PC-9 (cell line): Measurements from ENCODE around the gene CTBP2. TPM values are rescaled to one million over a fixed set of nuclear protein-coding genes. Genes with fewer than 3 reads are reported as not detected.

Experiments used
- BruUV-seq: library from RNA; stranded (reverse); fragments of 400-500 nt; replicated peaks from 2 replicates; lab custom pipeline; 2021; lab: Mats Ljungman, UMichigan
- CTCF ChIA-PET: fragments of 300-600 bp; sonication (Branson Sonifier 250); formaldehyde crosslinking; loops from one replicate; lab custom pipeline; 2022; ENCODE audit warnings: antibody characterized with exemption; lab: Charles Lee
- POLR2A ChIA-PET: fragments of 300-600 bp; sonication (Branson Sonifier 250); formaldehyde crosslinking; loops from one replicate; lab custom pipeline; 2022; ENCODE audit warnings: antibody characterized with exemption; ENCODE audit not compliant: unreplicated experiment; lab: Charles Lee
- DNase-seq, 2 experiments: peaks; one replicate each; pipeline versions ENCODE4 v3.0.0 to v3.0.0-alpha.2; 2015 to 2022; ENCODE audit warnings: mixed read lengths in 1 of 2
- H2AFZ ChIP-seq: fragments of 200-600 bp; sonication (generic); 2 replicates; pipeline ENCODE4 v1.8.1; 2017; ENCODE audit warnings: antibody characterized with exemption
- H3F3A ChIP-seq: fragments of 200-600 bp; sonication (generic); 2 replicates; pipeline ENCODE4 v1.8.1; 2017; ENCODE audit warnings: antibody characterized with exemption, mild to moderate bottlenecking, low read depth; ENCODE audit not compliant: insufficient read depth
- H3K27ac ChIP-seq: fragments of 200-600 bp; sonication (generic); 2 replicates; pipeline ENCODE4 v1.6.1; 2016; ENCODE audit warnings: mixed run types
- H3K27me3 ChIP-seq: fragments of 200-600 bp; sonication (generic); 2 replicates; pipeline ENCODE4 v1.6.1; 2016; ENCODE audit warnings: low read depth, mixed run types; ENCODE audit not compliant: insufficient read depth
- H3K36me3 ChIP-seq: fragments of 200-600 bp; sonication (generic); 2 replicates; pipeline ENCODE4 v1.6.1; 2016; ENCODE audit warnings: low read depth, mixed run types
- H3K4me1 ChIP-seq: fragments of 200-600 bp; sonication (generic); replicated peaks from 2 replicates; pipeline ENCODE4 v1.6.1; 2016; ENCODE audit warnings: mixed run types; ENCODE audit not compliant: insufficient read depth
- H3K4me2 ChIP-seq: fragments of 200-600 bp; sonication (generic); 2 replicates; pipeline ENCODE4 v1.6.1; 2017; ENCODE audit warnings: mixed run types
- H3K4me3 ChIP-seq: fragments of 200-600 bp; sonication (generic); 2 replicates; pipeline ENCODE4 v1.6.1; 2016; ENCODE audit warnings: mixed run types
- H3K79me2 ChIP-seq: fragments of 200-600 bp; sonication (generic); 2 replicates; pipeline ENCODE4 v1.6.1; 2017; ENCODE audit warnings: low read depth, mixed run types
- H3K9me2 ChIP-seq: fragments of 200-600 bp; sonication (generic); 2 replicates; pipeline ENCODE4 v1.8.1; 2017; ENCODE audit warnings: mild to moderate bottlenecking; ENCODE audit not compliant: insufficient read depth
- H3K9me3 ChIP-seq: fragments of 200-600 bp; sonication (generic); 2 replicates; pipeline ENCODE4 v1.8.1; 2016; ENCODE audit warnings: low read depth; ENCODE audit not compliant: insufficient read depth
- H4K20me1 ChIP-seq: fragments of 200-600 bp; sonication (generic); 2 replicates; pipeline ENCODE4 v1.8.1; 2017; ENCODE audit not compliant: insufficient read depth
- EZH2 ChIP-seq: fragments of 200-600 bp; sonication (generic); IDR thresholded peaks from 2 replicates; pipeline ENCODE4 v1.8.0; 2017; ENCODE audit warnings: antibody characterized with exemption, low read depth
- intact Hi-C: fragments of 100-400 bp; cut with micrococcal nuclease; formaldehyde crosslinking; loops from one replicate; pipeline ENCODE4 v1.10.0; 2022; ENCODE audit not compliant: unreplicated experiment
- total RNA-seq: library from RNA; stranded (reverse); gene quantifications from 2 replicates; pipeline ENCODE4 v1.2.3, GENCODE V29; 2021
- TF ChIP-seq, protein P1 (sequence below): fragments of 200-600 bp; sonication (generic); conservative IDR thresholded peaks from 2 replicates; pipeline ENCODE4 v1.6.1; 2017; ENCODE audit warnings: mixed run types, antibody characterized with exemption, mild to moderate bottlenecking, moderate library complexity

The CTBP2 gene
- total RNA-seq, 1 experiment from 2014 or later: 60.5 TPM

DNA sequence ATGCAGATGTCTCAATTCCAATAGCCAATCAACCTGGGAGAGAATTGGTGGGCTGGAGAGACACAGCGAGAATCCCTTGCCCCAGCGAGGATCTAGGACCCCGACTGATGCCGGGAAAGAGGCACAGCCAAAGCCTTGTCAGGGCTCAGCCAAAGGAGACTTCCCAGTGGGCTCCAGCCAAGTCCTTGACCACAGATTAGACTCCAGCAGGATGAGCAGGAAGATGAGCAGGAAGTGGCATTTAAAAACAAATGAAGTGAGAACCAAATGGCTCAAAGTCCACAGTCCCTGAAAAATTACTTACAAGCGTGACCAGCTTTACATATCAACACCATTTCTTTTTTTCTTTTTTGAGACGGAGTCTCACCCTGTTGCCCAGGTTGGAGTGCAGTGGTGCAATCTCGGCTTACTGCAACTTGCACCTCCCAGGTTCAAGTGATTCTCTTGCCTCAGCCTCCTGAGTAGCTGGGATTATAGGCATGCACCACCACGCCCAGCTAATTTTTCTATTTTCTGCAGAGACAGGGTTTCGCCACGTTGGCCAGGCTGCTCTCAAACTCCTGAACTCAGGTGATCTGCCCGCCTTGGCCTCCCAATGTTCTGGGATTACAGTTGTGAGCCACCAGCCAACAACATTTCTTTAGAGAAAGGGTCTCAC lies 40.2 kb downstream of the CTBP2 start:
- Histone ChIP-seq H3K4me2 (no peak overlapping the region), H3K4me1 (peaks cover 26% of the 10 kb centered on the region), H3K4me3 (no peak overlapping the region)

DNA sequence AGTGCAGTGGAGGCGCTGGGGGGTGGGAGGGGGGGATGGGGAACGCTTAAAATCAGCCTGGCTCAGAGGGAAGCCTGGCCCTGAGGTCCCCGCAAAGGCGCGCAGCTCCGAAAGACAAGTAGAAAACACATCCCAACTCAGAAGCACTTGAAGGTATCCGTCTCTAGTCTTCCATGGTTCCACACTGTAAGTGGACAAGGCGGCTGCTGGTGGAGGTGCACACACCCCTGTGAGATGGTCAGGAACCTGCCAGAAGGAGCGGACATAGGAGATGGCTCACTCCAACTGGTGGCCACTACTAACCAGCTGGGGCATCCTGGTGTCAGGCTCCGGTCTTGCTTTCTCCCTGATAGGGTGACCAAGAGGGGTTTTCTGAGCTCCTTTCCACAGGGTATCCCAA lies 41.7 kb downstream of the CTBP2 start:
- intact Hi-C loops: no loop called here
- no peak for TF ChIP-seq EZH2
- TF ChIP-seq, protein P1, sequence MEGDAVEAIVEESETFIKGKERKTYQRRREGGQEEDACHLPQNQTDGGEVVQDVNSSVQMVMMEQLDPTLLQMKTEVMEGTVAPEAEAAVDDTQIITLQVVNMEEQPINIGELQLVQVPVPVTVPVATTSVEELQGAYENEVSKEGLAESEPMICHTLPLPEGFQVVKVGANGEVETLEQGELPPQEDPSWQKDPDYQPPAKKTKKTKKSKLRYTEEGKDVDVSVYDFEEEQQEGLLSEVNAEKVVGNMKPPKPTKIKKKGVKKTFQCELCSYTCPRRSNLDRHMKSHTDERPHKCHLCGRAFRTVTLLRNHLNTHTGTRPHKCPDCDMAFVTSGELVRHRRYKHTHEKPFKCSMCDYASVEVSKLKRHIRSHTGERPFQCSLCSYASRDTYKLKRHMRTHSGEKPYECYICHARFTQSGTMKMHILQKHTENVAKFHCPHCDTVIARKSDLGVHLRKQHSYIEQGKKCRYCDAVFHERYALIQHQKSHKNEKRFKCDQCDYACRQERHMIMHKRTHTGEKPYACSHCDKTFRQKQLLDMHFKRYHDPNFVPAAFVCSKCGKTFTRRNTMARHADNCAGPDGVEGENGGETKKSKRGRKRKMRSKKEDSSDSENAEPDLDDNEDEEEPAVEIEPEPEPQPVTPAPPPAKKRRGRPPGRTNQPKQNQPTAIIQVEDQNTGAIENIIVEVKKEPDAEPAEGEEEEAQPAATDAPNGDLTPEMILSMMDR: no peak
- H3K4me3 ChIP-seq: no peak overlapping the region
- no peaks in the 10 kb centered on the region for H3K27me3 ChIP-seq
- H3K79me2 ChIP-seq: peaks cover 92% of the 10 kb centered on the region
- ChIA-PET CTCF (no interaction called here), POLR2A (no interaction called here)
- H3K9me2 ChIP-seq: no peaks in the 10 kb centered on the region
- H3K4me2 ChIP-seq: no peak overlapping the region
- H3K27ac ChIP-seq: no peak overlapping the region
- DNase-seq: no peak
- no TSS peak for BruUV-seq
- H4K20me1 ChIP-seq: peaks cover 59% of the 10 kb centered on the region
- H3K9me3 ChIP-seq: no peaks in the 10 kb centered on the region
- peaks cover 19% of the 10 kb centered on the region for H3K4me1 ChIP-seq
- no peaks in the 10 kb centered on the region for H3K36me3 ChIP-seq
- H2AFZ ChIP-seq: no peak overlapping the region
- no peaks in the 10 kb centered on the region for H3F3A ChIP-seq

More for the DNA sequence above, 40.2 kb downstream of the CTBP2 start:
- H4K20me1 ChIP-seq: peaks cover 68% of the 10 kb centered on the region
- H2AFZ ChIP-seq: no peak overlapping the region
- no TSS peak for BruUV-seq
- H3K27ac ChIP-seq: no peak overlapping the region
- H3K36me3 ChIP-seq: no peaks in the 10 kb centered on the region
- H3K9me2 ChIP-seq: no peaks in the 10 kb centered on the region
- POLR2A ChIA-PET: no interaction called here
- no peaks in the 10 kb centered on the region for H3K27me3 ChIP-seq
- CTCF ChIA-PET: no interaction called here
- no peak for DNase-seq
- H3F3A ChIP-seq: peaks cover 5% of the 10 kb centered on the region; the same call in 1 of the 2 replicates
- intact Hi-C loops: loop anchor here (5.0 kb wide), 2 partner anchors 37 to 73 kb away; no protein-coding TSS in a partner anchor
- H3K79me2 ChIP-seq: peaks cover 91% of the 10 kb centered on the region
- TF ChIP-seq, protein P1: no peak
- no peak for TF ChIP-seq EZH2
- no peaks in the 10 kb centered on the region for H3K9me3 ChIP-seq

DNA sequence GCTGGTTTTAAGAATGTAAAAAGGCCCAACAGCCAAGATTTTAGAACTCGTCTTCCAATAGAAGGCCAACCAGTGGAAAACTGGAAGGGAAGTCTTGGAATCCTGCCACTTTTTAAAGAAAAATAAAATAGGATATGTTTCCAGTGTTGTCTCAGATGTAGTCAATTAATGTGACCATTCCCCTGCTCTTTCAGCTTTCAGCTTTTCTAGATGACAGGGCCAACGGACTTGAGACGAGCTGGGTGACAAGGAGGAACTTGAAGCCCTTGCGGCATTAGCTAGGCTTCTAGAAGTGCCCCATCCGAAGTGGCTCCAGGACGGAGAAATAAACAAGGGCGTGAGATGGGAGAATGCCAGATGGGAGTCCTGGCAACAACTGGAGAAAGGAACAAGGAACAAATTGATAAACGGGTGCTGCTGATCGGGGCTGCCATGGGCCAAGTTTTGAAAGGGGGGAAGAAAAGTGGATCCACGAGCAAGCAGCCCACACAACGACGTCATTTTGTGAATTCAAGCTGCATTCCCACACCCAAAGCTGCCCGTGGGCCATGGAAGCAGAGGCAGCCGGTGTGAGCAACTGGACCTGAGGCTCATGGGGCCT lies 42.3 kb downstream of the CTBP2 start:
- Histone ChIP-seq H3K79me2 (peaks cover 93% of the 10 kb centered on the region), H3K36me3 (no peaks in the 10 kb centered on the region), H3K9me2 (no peaks in the 10 kb centered on the region), H3K27ac (no peak overlapping the region), H3K27me3 (no peaks in the 10 kb centered on the region), H3K4me1 (peaks cover 14% of the 10 kb centered on the region), H3F3A (no peaks in the 10 kb centered on the region), H3K4me3 (no peak overlapping the region), H3K9me3 (no peaks in the 10 kb centered on the region), H3K4me2 (no peak overlapping the region), H2AFZ (no peak overlapping the region), H4K20me1 (peaks cover 59% of the 10 kb centered on the region)
- CTCF ChIA-PET: no interaction called here
- no TSS peak for BruUV-seq
- POLR2A ChIA-PET: no interaction called here
- no peak for DNase-seq
- TF ChIP-seq, protein P1: no peak
- no peak for TF ChIP-seq EZH2
- intact Hi-C loops: no loop called here
